ENCODE results near the gene PHF14.

DNA sequence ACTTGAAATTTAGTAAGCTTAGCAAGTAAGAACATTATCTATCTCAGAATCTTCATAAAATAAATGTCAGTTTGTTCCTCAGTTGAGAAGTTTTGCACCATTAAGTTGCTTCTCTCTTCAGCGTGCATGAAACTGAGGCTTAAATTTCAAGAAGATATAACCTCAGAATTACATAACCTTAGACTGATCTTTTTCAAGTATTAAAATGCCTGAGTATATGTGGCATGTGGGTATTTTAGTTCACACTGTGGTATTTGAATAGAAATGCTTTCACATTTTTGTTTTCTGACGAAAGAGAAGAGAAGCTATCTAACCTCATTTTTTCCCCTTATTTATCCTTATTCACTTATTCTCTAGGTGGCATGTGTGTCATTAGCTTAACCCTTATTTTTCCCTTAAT lies 104.1 kb downstream of the PHF14 start:
- TF ChIP-seq, protein P1, sequence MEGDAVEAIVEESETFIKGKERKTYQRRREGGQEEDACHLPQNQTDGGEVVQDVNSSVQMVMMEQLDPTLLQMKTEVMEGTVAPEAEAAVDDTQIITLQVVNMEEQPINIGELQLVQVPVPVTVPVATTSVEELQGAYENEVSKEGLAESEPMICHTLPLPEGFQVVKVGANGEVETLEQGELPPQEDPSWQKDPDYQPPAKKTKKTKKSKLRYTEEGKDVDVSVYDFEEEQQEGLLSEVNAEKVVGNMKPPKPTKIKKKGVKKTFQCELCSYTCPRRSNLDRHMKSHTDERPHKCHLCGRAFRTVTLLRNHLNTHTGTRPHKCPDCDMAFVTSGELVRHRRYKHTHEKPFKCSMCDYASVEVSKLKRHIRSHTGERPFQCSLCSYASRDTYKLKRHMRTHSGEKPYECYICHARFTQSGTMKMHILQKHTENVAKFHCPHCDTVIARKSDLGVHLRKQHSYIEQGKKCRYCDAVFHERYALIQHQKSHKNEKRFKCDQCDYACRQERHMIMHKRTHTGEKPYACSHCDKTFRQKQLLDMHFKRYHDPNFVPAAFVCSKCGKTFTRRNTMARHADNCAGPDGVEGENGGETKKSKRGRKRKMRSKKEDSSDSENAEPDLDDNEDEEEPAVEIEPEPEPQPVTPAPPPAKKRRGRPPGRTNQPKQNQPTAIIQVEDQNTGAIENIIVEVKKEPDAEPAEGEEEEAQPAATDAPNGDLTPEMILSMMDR (conservative IDR thresholded peaks at IDR 0.05) = no peak
- no peak for TF ChIP-seq EZH2 (IDR thresholded peaks at IDR 0.05; ENCODE audit: low read depth)
